HG03039 (cell line): ENCODE measurements around the gene SPEG.

Source experiments
- ATAC-seq: cut with Tn5 transposase; IDR thresholded peaks from one replicate; pipeline ENCODE4 v1.9.1; 2021; ENCODE audit warnings: mild to moderate bottlenecking, moderate library complexity; ENCODE audit not compliant: unreplicated experiment

Gene SPEG

DNA sequence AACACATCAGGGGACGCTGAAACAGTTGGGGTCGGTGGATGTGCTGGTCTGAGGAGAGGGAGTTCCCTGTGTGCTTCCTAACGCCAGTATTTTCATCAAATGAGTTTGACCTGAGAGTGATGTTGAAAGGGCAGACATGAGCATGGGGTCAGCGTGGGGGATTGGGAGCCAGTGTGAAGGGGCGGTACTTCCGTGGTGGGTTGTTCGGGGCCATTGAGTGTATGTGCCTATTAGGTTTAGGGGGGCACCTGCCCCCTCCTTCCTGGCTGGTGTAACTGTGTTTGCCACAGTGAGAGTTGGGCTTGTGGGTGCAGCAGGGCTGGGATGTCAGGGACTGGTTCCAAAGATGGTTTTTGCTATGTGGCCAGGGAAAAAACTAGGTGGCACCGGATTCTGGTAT is 24.4 kb downstream of the SPEG start:
- no peak for ATAC-seq

DNA sequence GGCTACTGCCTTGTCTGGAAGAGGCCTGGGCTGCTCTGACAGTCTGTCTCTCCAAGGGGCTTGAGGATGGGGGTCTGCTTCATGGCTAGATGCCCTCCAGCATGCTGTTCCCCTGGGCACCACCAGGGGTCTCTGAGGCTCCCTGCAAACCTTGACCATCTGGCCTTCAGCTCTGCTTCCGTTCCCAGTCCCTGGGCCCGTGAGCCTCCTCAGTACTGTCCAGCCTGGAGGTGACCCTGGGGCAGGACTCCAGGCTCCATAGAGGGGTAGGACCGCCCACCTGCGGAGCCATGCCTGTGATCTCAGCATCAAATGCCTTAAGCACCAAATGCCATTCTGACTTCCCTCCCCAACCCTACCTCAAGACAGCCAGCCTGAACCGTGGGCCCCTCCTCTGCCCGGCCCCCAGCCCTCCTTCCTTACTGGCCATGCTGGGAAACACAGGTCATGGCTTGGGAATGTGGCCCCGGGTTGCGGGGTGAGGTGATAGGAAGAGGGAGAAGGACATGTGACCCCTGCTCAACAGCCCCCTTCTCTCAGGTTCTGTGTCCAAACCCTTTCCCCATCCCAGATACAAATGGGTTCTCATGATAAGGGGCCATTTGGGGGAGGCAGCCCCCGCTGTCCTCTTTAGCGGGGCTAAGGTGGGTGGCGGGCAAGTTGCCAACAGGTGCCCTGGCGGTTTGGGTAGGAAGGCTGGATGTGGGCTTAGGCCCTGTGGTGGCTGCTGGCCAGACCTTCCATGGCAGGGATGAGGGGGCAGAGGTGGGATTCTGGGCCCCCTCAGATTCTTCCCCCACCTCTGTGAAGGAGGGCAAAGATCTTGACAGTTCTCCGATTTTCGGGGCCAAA is 25.0 kb downstream of the SPEG start:
- no peak for ATAC-seq

DNA sequence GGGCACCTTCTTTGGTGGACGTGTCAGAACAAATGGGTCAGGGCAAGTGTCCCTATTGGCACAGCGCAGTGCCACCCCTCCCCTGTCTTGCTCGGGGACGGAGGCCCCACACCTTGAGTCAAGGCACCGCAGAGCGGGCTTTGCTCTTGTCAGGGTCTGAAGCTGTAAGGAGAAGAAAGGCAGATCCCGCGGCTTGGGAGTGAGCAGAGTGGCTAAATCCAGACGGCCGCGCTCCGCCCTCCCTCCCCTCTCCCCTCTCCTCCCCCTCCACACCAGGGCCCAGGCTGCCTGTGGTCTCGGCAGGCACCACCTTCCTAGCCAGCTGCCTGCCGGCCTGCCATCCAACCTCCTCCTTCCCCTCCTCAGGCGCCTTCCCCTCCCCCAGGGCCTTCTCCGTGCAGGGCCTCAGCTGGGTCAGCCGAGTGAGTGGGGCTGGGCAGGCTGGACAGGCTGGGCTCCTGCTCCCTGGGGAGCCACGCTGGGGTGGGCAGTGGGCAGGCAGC is 25.8 kb downstream of the SPEG start:
- no peak for ATAC-seq

DNA sequence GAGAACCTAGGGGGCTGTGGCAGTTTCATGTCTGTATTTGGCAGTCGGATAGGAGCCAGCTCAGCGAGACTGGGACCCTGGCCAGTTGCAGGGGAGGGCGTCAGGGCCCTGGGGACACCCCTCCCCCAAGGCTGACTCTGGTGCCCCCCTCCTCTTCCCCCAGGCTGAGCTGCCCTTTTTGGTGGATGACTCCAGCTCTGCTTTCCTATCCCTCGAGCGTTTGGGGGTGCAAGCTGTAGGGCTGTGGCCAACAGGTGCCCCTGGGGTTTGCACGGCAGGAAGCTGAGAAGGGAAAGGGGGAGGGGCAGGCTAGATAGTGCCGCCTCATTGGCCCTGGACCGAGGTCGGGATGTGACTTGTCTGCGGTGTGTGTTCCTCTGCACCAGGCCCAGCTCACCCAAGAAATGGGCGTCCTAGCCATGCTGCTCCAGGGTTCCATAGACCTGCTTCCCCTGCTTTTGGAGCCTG is 26.4 kb downstream of the SPEG start:
- no peak for ATAC-seq

DNA sequence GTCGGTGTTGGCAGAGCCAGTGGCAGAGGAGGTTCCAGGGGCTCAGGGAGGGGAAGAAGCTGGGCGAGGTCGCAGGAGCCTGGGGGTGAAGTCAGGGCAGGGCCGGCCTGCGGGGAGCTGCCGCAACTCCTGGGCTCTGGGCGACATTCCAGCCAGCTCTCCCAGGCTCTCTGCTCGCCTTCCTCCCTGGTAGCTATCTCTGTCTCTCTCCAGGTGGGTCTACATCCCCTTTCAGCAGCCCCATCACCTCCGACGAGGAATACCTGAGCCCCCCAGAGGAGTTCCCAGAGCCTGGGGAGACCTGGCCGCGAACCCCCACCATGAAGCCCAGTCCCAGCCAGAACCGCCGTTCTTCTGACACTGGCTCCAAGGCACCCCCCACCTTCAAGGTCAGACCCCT is 27.0 kb downstream of the SPEG start:
- no peak for ATAC-seq

DNA sequence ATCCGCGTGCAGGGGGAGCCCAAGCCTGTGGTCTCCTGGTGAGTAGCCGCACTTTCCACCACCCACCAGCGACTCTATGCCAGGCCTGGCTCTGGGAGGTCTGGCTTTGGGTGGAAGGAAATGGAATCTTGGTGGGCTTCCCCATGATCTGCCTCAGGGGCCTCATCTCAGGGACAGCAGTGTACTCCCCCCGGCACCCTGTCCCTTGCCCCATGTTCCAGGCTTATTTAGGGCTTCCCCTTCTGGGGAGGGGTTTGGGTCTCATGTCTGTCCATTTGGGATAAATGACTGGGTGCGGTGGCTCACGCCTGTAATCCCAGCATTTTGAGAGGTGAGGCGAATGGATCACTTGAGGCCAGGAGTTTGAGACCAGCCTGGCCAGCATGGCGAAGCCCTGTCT is 27.7 kb downstream of the SPEG start:
- no peak for ATAC-seq

DNA sequence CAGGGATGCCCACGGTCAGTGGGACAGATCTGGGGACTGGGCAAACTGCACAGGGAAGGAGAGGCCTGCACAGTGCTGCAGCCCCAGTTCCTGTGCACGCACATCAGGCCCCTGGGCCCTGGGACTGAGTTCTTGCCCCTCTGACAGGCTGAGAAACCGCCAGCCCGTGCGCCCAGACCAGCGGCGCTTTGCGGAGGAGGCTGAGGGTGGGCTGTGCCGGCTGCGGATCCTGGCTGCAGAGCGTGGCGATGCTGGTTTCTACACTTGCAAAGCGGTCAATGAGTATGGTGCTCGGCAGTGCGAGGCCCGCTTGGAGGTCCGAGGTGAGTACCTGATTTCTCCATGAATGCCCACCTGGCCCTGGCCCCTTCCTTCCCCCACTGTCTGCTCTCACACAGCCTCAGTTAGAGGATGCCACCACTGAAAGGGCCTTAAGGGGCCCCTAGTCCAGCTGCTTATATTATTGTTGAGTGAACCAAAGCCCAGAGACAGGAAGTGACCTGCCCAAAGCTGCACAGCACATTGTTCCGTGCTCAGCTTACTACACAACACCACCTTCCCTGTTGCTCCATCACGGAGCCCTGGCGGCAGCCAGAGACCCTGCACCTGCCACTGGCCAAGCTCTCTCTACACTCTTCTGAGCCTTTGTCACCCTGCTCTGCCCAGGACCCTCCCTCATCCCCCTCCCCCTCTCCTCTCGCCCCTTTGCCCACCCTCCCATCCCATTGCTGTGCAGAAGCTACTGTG is 29.8 kb downstream of the SPEG start:
- ATAC-seq, result no peak

DNA sequence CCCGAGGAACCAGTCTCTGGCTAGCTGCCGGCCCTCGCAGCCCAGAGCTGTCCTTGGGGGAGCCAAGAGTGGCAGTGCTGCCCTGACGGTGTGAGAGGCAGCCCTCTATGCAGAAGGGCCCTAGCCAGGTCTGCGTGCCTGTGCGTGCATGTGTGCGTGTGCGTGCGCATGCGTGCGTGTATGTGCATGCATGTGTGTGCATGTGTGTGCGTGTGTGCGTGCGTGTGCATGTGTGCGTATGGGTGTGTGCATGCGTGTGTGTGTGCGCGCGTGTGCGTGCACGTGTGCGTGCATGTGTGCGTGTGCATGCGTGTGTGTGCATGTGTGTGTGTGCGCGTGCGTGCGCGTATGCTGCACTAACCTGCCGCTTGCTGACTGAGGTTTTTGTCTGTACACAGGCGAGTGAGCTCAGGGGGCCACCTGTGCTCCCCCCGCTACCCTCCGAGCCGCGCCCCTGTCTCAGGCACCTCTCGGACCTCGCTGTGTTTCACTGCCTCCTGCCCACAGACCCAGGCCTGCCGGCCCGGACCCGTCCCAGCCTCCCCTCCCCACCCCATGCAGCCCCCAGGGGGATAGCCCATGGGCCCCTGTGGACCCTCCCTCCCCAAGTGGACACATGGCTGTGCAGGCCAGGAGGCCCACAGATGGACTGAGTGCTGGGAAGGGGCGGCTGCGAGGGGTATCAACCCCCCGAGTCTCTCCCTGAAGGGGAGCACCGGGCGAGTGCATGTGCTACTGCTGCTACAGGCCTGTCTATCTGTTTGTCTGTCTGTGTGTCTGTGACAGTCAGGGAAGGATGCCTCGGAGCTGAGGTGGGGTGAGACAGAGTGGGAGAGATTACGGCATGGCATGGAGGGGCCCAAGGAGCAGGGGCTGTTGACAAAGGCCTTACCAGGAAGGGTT is 31.3 kb downstream of the SPEG start:
- no peak for ATAC-seq

DNA sequence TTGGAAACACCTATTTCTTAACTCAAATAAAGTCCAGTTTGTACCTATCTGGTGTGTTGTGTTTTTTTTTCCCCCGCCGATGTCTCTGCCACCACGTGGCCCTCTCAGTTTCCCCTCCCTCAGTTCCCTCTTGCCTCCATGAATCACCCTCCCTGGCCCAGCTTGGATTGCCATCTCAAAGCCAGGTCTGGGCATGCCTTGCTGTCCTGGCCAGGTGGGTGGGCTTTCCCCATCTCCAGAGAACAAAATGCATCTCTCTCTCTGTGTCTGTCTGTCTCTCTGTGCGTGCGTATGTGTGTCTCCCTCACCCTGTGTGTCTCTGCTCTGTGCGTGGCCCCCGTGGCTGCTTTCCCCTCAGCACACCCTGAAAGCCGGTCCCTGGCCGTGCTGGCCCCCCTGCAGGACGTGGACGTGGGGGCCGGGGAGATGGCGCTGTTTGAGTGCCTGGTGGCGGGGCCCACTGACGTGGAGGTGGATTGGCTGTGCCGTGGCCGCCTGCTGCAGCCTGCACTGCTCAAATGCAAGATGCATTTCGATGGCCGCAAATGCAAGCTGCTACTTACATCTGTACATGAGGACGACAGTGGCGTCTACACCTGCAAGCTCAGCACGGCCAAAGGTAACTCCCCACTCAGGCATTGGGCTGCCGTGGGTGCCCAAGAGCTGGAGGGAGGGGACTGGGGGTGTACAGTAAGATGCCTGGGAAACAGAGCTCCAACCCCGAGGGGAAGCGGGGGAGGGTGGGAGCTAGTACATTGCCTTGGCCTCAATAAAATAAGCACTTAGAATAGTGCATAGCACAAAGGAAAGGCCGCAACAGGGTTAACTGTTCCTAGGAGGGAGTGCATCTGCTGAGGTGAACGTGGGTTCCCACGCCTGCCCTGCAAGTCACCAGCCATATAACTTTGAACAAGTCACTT is 32.4 kb downstream of the SPEG start:
- no peak for ATAC-seq

DNA sequence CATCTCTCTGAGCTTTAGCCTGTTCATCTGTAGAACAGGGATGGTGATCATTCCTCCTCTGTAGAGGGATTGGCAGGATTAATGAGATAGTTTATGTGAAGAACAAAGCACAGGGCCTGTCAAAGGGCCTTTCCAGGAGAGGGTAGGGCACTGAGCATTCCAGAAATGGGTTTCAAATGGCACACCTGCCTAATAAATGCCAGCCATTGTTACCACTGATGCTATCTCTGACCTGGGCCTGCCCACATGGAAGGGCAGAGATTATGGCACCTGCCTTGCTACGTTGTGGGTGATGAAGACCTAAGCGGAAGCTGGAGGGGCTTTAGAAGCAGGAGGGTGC is 33.1 kb downstream of the SPEG start:
- ATAC-seq, result no peak

DNA sequence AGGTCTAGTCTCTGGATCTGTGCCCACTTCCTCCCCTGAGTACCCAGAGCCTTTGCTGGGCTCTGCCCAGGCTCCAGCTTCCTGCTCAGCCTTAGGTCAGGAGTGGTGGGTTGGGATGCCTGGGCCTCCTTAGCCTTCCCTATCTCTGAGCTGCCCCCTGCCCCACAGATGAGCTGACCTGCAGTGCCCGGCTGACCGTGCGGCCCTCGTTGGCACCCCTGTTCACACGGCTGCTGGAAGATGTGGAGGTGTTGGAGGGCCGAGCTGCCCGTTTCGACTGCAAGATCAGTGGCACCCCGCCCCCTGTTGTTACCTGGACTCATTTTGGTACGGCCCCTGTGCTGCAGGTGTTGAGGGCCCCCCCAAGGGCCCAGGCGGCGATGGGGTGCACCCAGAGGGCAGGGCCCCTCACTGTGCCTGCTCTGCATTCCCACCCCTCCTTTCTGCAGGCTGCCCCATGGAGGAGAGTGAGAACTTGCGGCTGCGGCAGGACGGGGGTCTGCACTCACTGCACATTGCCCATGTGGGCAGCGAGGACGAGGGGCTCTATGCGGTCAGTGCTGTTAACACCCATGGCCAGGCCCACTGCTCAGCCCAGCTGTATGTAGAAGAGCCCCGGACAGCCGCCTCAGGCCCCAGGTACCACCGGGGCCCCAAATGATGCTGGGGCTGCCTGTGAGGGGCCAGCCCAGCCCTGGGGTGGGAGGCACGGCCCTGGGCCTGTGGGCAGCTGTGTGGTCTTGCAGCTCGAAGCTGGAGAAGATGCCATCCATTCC is 34.0 kb downstream of the SPEG start:
- no peak for ATAC-seq

DNA sequence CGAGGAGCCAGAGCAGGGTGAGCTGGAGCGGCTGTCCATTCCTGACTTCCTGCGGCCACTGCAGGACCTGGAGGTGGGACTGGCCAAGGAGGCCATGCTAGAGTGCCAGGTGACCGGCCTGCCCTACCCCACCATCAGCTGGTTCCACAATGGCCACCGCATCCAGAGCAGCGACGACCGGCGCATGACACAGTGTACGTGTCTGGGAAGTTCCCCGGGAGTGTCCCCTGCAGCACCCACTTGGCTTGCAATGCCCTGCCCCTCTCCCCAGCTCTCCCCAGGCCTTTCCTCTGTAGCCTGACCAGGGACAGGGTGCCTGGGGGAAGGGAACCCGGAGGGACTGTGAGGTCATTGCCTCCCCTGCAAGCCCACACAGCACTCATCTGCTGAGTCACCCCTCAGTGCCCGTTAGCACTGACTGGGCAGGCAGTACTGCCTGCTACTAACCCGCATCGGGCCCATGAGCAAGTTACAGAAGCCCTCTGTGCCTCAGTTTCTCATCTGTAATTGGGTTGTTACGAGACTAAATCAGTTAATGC is 34.6 kb downstream of the SPEG start:
- no peak for ATAC-seq

DNA sequence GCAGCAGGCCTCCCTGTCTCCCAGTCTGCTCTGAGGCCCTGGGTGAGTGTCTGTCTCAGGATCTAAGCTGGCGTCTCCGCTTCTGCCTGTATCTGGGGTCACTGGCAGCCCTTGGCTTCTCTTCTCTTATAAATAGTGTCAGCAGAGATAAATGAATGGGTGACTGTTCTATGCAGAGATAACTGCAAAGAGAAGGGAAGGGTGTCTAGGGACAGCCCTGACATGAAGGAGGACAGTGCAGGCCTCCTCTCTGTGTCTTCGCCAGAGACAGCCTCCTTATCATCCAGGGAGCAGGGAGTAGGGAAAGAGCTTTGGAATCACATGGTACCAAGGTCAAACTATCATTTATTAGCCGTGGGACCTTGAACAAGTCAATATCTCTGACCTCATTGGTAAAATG is 35.8 kb downstream of the SPEG start:
- ATAC-seq, result no peak

DNA sequence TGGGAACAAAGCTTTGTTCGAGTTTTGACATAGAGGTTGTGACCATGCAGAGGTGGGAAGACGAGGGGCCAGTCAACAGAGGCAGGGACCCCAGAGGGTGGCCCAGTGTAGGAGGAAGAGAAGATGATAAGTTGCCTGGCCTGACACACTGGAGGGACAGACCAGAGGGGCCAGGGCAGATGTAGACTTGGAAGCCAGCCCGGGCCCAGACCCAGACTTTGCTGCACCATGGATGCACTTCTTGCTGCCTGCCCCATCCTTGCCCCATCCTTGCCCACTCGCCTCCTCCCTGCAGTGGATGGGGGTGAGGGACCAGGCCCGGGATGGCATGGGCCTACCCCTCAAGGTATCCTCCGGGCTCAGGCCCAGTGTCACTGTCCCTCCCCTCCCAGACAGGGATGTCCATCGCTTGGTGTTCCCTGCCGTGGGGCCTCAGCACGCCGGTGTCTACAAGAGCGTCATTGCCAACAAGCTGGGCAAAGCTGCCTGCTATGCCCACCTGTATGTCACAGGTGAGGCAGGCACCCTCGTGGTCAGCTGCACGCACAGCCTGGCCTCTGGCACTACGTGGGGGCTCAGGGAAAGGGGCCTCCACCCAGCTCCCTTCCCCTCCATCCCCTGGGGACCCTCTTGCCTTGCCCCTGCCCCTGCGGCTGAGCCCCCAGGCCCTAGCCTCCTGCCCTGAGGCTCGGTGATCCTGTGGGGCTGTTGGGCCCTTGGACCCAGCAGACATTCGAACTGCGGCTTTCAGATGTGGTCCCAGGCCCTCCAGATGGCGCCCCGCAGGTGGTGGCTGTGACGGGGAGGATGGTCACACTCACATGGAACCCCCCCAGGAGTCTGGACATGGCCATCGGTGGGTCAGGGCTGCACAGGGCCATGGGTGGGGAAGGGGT is 37.1 kb downstream of the SPEG start:
- no peak for ATAC-seq

DNA sequence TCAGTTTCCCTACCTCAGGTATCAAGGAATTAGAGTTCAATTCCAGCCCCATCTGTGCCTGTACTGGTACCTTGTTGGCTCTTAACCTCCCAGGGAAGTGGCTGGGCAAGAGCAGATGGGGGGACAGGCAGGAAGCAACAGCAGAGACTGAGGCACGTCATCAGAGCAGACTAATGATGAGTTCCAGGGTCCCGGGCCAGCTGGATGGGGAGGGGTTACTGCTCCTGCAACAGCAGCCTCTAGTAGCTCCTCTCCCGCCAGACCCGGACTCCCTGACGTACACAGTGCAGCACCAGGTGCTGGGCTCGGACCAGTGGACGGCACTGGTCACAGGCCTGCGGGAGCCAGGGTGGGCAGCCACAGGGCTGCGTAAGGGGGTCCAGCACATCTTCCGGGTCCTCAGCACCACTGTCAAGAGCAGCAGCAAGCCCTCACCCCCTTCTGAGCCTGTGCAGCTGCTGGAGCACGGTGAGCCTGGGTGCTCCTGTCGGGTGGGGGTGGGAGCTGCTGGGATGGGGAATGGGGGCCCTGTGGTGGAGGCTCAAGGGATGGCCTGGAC is 38.1 kb downstream of the SPEG start:
- no peak for ATAC-seq

DNA sequence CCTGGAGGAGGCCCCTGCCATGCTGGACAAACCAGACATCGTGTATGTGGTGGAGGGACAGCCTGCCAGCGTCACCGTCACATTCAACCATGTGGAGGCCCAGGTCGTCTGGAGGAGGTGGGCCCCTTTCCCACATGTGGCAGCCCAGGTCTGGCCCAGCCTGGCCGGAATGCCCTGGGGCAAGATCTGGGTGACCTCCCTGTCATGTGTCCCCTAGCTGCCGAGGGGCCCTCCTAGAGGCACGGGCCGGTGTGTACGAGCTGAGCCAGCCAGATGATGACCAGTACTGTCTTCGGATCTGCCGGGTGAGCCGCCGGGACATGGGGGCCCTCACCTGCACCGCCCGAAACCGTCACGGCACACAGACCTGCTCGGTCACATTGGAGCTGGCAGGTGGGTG is 38.9 kb downstream of the SPEG start:
- ATAC-seq, result no peak

DNA sequence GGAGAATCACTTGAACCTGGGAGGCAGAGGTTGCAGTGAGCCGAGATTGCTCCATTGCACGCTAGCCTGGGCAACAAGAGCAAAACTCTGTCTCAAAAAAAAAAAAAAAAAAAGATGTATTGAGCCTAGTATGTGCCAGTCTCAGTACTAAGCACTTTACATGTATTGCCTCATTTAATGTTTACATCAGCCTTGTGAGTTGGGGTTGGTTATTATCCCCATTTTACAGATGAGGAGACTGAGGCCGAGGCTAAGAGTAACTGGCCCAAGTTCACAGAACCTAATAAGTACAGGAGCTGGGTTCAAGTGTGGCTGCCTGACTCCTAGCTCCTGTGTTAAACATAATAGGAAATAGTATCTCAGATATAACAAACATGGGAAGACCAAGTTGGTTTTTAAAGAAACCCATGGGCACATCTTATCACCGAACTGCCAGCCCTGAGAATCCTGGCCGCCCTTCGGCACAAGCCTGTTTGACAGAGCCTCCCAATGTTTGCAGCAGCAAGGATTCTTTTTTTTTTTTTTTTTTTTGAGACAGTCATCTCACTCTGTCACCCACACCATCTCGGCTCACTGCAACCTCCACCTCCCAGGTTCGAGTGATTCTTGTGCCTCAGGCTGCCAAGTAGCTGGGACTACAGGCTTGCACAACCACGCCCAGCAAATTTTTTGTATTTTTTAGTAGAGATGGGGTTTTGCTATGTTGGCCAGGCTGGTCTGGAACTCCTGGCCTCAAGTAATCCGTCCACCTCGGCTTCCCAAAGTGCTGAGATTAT is 39.8 kb downstream of the SPEG start:
- no peak for ATAC-seq
